H1 (cell line): Measurements from ENCODE around the gene EPB41L5.

Source experiments
- HDAC2 ChIP-seq, 2 experiments: fragments of 300-600 bp in 1 of 2; sonication (generic) in 1 of 2; IDR thresholded peaks; 2 replicates each; pipeline ENCODE4 v1.6.1; 2011 to 2012; ENCODE audit warnings: low read depth in 2 of 2, low read length in 2 of 2, mild to moderate bottlenecking in 2 of 2, moderate library complexity in 2 of 2, borderline replicate concordance in 1 of 2, inconsistent platforms in 1 of 2
- TF ChIP-seq, protein P1 (sequence below), 3 experiments: IDR thresholded peaks; 1 replicate in 2 of 3; 2 replicates in 1 of 3; pipeline versions ENCODE4 v1.5.1 to v1.6.1; 2011; ENCODE audit warnings: low read length in 3 of 3, mild to moderate bottlenecking in 3 of 3, inconsistent platforms in 2 of 3, low read depth in 1 of 3, moderate library complexity in 1 of 3; ENCODE audit not compliant: insufficient read depth in 1 of 3; ENCODE audit errors: control extremely low read depth in 1 of 3

DNA sequence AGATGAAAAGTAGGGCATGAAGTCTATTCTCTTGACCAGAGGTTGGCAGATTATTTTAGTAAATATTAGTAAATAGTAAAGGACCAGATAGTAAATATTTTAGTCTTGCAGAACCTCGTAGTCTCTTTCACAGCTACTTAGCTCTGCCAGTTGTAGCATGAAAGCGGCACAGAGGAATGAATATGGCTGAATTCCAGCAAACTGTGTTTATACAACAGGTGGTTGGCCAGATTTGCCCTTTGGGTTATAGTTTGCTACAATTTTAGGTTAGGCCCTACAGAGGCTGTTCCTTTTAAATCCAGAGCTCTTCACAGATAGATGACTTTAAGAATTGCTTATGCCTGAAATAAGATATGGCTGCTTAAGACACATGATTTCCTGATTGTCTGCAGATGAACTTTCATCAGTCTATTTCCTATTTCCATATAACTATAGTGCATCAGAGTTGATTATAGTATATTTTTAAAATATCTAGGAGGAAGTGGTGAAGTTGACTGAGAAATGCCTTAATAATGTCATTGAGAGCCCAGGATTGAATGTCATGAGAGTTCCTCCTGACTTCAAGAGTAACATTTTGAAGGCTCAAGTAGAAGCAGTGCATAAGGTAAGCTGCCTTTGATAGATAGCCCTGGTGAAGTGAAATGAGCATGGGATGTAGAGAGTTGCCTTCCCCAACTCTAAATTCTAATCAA lies 129.8 kb downstream of the EPB41L5 start:
- no peak for TF ChIP-seq HDAC2 (IDR thresholded peaks at IDR 0.05; ENCODE audit: borderline replicate concordance in 1 of 2, low read depth in 2 of 2, low read length in 2 of 2)
- TF ChIP-seq, protein P1, sequence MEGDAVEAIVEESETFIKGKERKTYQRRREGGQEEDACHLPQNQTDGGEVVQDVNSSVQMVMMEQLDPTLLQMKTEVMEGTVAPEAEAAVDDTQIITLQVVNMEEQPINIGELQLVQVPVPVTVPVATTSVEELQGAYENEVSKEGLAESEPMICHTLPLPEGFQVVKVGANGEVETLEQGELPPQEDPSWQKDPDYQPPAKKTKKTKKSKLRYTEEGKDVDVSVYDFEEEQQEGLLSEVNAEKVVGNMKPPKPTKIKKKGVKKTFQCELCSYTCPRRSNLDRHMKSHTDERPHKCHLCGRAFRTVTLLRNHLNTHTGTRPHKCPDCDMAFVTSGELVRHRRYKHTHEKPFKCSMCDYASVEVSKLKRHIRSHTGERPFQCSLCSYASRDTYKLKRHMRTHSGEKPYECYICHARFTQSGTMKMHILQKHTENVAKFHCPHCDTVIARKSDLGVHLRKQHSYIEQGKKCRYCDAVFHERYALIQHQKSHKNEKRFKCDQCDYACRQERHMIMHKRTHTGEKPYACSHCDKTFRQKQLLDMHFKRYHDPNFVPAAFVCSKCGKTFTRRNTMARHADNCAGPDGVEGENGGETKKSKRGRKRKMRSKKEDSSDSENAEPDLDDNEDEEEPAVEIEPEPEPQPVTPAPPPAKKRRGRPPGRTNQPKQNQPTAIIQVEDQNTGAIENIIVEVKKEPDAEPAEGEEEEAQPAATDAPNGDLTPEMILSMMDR (IDR thresholded peaks at IDR 0.05; ENCODE audit: control extremely low read depth in 1 of 3, insufficient read depth in 1 of 3, low read depth in 1 of 3, low read length in 3 of 3) = no peak
